Activated naive CD8-positive, alpha-beta T cell treated with anti-CD3 and anti-CD28 coated beads for 36 hours (primary cell): Measurements from ENCODE around the gene MAP3K12. TPM values are rescaled to one million over a fixed set of nuclear protein-coding genes. Genes with fewer than 3 reads are reported as not detected.
"Not testable (repeated sequence)": the region's sequence is repeated elsewhere in the genome, so short reads cannot be mapped to it uniquely, and the experiment has no call there.

ENCODE experiments used
- DNase-seq: peaks from one replicate; pipeline ENCODE4 v3.0.0; 2021
- H3K27ac Mint-ChIP-seq: one replicate; pipeline ENCODE4 v1.8.0; 2022; ENCODE audit warnings: mild to moderate bottlenecking, moderate library complexity, mixed read lengths
- H3K27me3 Mint-ChIP-seq: one replicate; pipeline ENCODE4 v1.8.0; 2022; ENCODE audit warnings: mild to moderate bottlenecking, mixed read lengths
- H3K36me3 Mint-ChIP-seq: one replicate; pipeline ENCODE4 v1.8.0; 2021; ENCODE audit warnings: mild to moderate bottlenecking, mixed read lengths
- H3K4me1 Mint-ChIP-seq: one replicate; pipeline ENCODE4 v1.8.0; 2021; ENCODE audit warnings: mixed read lengths
- H3K4me3 Mint-ChIP-seq: one replicate; pipeline ENCODE4 v1.8.0; 2022; ENCODE audit warnings: mild to moderate bottlenecking, moderate library complexity, mixed read lengths
- H3K9me3 Mint-ChIP-seq: one replicate; pipeline ENCODE4 v1.8.0; 2022; ENCODE audit warnings: mixed read lengths
- total RNA-seq, 2 experiments: library from RNA; stranded (reverse); gene quantifications; one replicate each; pipeline ENCODE4 v1.2.3, GENCODE V29; 2021

Gene MAP3K12, protein sequence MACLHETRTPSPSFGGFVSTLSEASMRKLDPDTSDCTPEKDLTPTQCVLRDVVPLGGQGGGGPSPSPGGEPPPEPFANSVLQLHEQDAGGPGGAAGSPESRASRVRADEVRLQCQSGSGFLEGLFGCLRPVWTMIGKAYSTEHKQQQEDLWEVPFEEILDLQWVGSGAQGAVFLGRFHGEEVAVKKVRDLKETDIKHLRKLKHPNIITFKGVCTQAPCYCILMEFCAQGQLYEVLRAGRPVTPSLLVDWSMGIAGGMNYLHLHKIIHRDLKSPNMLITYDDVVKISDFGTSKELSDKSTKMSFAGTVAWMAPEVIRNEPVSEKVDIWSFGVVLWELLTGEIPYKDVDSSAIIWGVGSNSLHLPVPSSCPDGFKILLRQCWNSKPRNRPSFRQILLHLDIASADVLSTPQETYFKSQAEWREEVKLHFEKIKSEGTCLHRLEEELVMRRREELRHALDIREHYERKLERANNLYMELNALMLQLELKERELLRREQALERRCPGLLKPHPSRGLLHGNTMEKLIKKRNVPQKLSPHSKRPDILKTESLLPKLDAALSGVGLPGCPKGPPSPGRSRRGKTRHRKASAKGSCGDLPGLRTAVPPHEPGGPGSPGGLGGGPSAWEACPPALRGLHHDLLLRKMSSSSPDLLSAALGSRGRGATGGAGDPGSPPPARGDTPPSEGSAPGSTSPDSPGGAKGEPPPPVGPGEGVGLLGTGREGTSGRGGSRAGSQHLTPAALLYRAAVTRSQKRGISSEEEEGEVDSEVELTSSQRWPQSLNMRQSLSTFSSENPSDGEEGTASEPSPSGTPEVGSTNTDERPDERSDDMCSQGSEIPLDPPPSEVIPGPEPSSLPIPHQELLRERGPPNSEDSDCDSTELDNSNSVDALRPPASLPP
- total RNA-seq, result 1 to 10 TPM; 8.4 to 8.7 TPM

DNA sequence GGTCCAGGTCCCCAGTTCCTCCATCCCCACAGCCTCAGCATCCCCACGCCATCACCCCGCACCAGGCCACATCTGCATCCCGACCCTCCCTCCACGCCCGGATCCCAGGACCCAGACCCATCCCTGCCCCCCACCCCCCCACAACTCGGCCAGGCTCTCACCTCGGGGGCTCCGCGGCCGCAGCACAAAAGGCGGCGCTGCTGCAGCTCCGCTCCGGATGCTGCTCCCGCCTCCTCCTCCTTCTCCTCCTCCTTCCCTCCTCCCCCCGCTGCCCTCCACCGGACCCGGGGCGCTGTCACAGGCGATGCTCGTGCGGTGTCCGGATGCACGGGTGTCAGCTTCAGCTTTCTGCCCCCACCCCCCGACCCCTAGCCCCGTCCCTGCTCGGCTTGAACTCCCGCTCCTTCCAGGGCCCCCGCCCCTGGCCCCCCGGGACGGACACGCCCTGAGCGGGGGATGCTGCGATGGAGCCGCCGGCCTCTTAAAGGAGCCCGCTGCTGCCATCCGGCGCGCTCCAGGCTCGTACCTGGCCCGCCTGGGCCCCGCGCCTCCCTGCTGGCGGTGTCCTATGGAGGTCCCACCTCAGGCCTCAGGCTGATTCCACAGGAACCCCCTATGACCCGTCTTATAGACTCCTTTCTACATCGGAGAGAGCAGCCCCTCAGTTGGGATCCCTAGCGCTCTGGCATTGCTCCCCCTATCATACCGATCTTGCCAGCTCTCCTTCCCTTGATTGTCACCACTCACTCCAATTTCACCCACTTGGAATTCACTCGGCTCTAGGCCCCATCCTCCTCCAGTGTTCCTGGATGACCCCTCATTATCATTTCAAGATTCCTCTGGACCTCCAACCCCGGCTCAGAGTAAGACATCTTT is at the start of gene MAP3K12:
TSS of gene MAP3K12 (minus strand) at position 193 of the 876 bp plus-strand sequence. CDS start 12,067 bp downstream, outside the sequence.
- Mint-ChIP-seq H3K4me3 (peak within 1 kb of the TSS; percentile 88), H3K36me3 (no peaks in the 10 kb centered on the region), H3K9me3 (no peaks in the 10 kb centered on the region), H3K4me1 (peaks cover 28% of the 10 kb centered on the region), H3K27me3 (no peaks in the 10 kb centered on the region), H3K27ac (peak within 1 kb of the TSS; percentile 93)
- peak; percentile 74 for DNase-seq

DNA sequence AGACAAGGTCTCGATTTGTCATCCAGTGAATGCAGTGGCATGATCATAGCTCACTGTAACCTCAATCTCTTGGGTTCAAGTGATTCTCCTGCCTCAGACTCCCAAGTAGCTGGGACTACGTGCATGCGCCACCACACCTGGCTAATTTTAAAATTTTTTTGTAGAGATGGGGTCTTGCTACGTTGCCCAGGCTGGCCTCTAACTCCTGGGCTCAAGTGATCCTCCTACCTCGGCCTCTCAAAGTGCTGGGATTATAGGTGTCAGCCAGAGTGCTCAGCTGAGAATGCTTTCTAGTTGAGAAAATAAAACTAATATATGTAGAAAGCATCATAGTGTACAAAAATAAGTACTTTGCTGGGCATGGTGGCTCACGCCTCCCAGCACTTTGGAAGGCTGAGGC is 49.1 kb upstream of the MAP3K12 start:
- H3K4me3 Mint-ChIP-seq, H3K27me3 Mint-ChIP-seq, H3K27ac Mint-ChIP-seq, H3K36me3 Mint-ChIP-seq, H3K9me3 Mint-ChIP-seq, DNase-seq: not testable (repeated sequence)
- peaks cover 22% of the 10 kb centered on the region for H3K4me1 Mint-ChIP-seq

DNA sequence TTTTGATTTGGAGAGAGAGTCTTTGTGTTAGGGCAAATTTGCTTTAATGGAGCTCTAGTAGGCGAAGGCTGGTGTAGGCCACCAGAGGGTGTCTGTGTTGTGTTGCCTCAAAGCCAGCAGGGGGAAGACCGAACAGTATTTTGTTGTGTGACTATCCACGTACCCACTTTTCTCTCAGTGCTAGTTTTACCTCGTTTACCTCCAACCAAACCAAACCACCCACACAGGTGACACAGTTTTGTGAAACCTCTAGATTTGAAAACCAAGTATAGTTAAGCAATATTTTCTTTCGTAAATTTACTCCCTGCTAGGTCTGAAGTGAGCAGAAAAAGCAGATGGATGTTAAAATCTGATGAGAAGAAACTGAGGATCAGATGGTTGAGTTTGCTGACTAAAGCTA is 44.3 kb upstream of the MAP3K12 start:
- Mint-ChIP-seq H3K4me3 (no peak overlapping the region), H3K4me1 (peaks cover 15% of the 10 kb centered on the region), H3K27ac (peak overlapping the region; percentile 59), H3K36me3 (peaks cover 10% of the 10 kb centered on the region), H3K9me3 (no peaks in the 10 kb centered on the region), H3K27me3 (no peaks in the 10 kb centered on the region)
- peak; percentile 49 for DNase-seq

DNA sequence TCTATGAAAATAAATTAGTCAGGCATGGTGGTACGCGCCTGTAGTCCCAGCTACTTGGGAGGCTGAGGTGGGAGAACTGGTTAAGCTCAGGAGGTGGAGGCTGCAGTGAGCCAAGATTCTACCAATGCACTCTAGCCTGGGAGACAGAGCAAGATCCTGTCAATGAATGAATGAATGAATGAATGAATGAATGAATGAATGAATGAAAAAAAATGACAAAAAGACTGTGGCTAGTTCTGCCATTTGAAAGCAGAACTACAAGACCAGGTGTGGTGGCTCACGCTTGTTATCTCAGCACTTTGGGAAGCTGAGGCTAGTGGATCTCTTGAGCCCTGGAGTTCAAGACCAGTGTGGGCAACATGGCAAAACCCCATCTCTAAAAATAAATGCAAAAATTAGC is 40.3 kb upstream of the MAP3K12 start:
- peaks cover 14% of the 10 kb centered on the region for H3K4me1 Mint-ChIP-seq
- H3K27me3 Mint-ChIP-seq, result no peaks in the 10 kb centered on the region
- H3K36me3 Mint-ChIP-seq, result peaks cover 9% of the 10 kb centered on the region
- H3K4me3 Mint-ChIP-seq, result no peak overlapping the region
- no peak for DNase-seq
- no peak overlapping the region for H3K27ac Mint-ChIP-seq
- H3K9me3 Mint-ChIP-seq, result no peaks in the 10 kb centered on the region

DNA sequence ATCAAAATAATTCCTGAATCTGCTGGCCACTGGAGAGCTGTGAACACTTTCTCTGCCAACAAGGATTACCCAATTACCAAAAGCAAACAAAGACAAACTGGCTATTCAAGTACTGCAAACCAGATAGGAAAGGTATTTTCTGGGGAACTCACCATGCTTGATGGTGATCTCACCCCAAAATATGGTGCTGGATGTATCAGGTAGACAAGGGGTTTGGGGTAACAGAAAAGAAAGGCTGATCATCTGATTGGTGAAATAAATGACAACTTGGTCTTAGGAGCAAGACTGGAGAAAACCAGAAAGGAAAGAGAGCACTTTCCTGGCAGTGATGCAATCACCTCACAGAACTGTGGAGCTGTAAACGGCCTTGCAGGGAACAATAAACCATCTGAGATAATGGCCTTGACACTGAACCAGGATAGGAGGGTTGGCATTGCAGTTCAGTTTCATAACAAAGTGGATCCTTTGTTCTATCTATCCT is 39.0 kb upstream of the MAP3K12 start:
- Mint-ChIP-seq H3K36me3 (peaks cover 9% of the 10 kb centered on the region), H3K27ac (no peak overlapping the region), H3K9me3 (no peaks in the 10 kb centered on the region), H3K4me1 (peaks cover 3% of the 10 kb centered on the region), H3K4me3 (no peak overlapping the region), H3K27me3 (no peaks in the 10 kb centered on the region)
- no peak for DNase-seq

DNA sequence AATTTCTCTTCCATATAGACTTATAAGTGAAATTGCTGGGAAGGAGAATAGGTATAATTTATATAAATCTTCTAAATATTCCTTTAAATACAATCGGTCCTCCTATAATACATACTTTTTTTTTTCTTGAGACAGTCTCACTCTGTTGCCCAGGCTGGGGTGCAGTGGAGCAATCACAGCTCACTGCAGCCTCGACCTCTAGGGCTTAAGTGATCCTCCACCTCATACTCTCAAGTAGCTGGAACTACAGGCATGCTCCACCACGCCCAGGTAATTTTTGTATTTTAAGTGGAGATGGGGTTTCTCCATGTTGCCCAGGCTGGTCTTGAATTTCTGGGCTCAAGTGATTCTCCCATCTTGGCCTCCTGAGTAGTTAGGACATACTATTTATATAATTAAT is 37.7 kb upstream of the MAP3K12 start:
- Mint-ChIP-seq H3K36me3 (peaks cover 16% of the 10 kb centered on the region), H3K4me3 (no peak overlapping the region), H3K27ac (no peak overlapping the region), H3K9me3 (no peaks in the 10 kb centered on the region), H3K4me1 (peaks cover 2% of the 10 kb centered on the region), H3K27me3 (no peaks in the 10 kb centered on the region)
- no peak for DNase-seq

DNA sequence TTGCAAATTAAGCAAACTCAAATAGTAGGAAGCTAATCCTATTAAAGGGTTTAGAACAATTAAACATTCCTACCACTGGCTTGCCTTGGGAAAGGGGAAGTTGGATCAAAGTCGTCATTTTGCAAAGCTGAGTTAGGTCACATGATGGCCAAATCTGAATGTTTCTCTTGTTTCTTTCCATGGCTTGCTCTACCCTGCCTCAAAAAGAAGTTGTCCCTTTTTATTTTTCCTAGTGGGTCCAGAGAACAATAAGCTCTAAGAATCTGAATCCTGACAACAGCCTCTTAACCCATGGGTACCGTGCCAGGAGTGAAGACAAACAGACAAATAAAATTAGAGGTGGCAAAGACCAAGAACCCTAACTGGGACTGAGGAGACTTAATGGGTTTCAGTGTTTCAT is 34.2 kb upstream of the MAP3K12 start:
- Mint-ChIP-seq H3K4me3 (no peak overlapping the region), H3K27ac (no peak overlapping the region), H3K36me3 (peaks cover 16% of the 10 kb centered on the region), H3K4me1 (peaks cover 2% of the 10 kb centered on the region), H3K27me3 (no peaks in the 10 kb centered on the region), H3K9me3 (no peaks in the 10 kb centered on the region)
- no peak for DNase-seq

DNA sequence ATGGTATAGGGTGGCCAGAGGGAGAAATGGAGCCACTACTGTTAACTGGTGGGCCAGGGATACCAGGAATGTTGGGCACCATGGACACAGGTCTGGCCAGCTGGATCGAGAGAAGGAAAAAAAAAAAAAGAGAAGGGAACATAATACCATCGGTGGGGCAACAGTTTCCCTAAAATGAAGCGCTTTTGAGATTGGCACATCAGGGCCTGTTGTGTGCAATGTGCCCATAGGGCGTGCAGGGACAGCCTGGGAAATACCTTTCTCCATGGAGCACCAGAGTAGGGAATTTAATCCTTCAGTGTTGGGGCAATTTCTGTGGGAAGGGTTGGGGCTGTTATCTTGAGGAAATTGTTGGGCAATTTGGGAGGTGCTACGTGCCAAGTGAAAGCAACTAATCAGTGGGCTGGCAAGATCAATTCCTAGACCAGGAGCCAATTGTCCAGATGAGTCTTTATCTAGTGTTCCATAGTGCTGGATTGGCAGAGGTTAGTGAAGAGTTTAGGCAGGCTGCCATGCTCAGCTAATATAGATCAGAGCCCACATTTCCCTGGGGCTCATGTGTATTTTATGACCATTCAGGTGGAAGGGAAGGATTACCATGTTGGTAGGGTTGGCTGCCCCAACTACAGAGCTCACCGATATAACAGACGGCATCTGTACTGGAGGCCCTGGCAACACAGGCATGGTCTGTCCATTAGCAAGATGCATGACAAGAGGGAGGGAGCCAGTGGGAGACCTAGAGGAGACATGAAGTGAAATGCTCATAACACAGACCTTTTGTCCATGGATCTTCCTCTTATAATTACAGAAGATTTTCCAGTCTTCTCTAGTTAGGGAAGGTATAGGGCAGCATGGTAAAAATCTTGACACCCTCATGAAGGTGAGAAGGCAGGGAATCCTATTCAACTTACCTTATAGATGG is 33.5 kb upstream of the MAP3K12 start:
- no peak for DNase-seq

DNA sequence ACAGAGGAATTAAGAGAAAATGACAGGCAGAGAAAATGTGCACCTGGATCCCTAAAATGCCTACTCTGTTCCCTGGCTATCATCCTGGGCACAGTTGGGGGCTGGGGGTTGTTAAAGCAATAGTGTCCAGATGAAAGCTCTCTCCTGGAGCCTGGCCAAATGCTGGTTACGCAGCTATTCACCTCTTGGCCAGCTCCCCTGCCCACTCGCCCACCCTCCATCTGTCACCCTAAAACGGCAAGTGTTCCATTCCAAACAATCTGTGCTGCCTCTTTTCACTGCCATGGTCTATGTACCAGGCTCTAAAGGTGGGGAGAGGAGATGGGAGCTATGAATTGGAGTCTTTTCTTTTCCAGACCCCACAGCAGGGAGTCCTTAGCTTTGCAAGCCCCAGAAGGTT is 32.8 kb upstream of the MAP3K12 start:
- DNase-seq, result no peak
- Mint-ChIP-seq H3K4me1 (no peaks in the 10 kb centered on the region), H3K36me3 (peaks cover 16% of the 10 kb centered on the region), H3K9me3 (no peaks in the 10 kb centered on the region), H3K27ac (no peak overlapping the region), H3K27me3 (no peaks in the 10 kb centered on the region), H3K4me3 (no peak overlapping the region)

More for the DNA sequence above, 33.5 kb upstream of the MAP3K12 start:
- no peaks in the 10 kb centered on the region for H3K4me1 Mint-ChIP-seq
- no peak overlapping the region for H3K27ac Mint-ChIP-seq
- no peaks in the 10 kb centered on the region for H3K27me3 Mint-ChIP-seq
- no peaks in the 10 kb centered on the region for H3K9me3 Mint-ChIP-seq
- H3K4me3 Mint-ChIP-seq, result no peak overlapping the region
- H3K36me3 Mint-ChIP-seq, result peaks cover 16% of the 10 kb centered on the region

DNA sequence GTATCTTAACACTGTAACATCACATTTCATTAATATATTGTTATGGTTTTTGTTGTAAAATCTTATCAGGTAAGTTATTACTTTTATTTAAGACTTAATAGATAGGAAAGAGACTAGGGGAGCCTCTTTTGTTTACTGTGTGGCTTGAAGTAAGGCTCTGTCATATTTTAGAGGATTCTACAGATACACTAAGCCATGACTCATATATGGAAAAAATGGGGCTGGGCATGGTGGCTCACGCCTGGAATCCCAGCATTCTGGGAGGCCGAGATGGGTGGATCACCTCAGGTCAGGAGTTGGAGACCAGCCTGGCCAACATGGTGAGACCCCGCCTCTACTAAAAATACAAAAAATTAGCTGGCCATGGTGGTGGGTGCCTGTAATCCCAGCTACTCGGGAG is 31.7 kb upstream of the MAP3K12 start:
- Mint-ChIP-seq H3K36me3 (peaks cover 16% of the 10 kb centered on the region), H3K9me3 (no peaks in the 10 kb centered on the region), H3K27me3 (no peaks in the 10 kb centered on the region), H3K4me1 (no peaks in the 10 kb centered on the region), H3K4me3 (no peak overlapping the region), H3K27ac (no peak overlapping the region)
- no peak for DNase-seq

DNA sequence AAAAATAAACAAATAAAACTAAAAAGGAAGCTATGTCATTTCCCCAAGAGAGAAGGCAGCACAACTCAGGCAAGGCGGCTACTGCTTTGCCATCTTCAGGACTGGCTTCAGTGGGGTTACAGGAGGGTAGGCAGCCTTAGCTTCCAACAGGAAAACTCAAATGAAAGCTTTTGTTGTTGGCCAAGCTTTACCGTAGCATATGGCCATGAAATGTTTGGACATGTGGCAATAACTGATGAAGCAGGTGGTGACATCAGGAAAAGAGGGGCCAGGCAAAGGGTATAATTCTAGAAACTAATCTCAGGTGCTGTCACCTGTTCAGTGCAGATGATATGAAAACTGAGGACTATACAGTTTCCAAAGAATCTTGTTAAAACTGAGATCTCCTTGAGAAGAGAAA is 30.8 kb upstream of the MAP3K12 start:
- Mint-ChIP-seq H3K36me3 (peaks cover 14% of the 10 kb centered on the region), H3K4me3 (no peak overlapping the region)

DNA sequence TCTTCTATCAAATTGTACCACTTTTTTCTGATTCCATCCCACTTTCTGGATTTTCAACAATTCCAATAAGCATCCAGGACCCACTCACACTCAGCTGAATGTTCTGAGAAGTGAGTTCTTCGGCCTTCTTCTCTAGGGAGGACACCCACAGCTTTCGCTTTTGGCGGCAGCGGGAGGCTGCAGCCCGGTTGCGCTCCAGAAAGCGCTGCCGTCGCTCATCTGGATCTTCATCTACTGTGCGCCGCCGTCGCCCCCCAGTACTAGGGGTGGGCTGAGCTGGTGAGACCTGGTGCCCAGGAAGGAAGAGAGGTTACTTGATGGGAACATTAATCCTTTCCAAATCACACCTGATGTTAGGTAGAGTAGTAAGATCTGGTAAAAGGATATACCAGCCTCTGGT is 25.2 kb upstream of the MAP3K12 start:
- no peak overlapping the region for H3K27ac Mint-ChIP-seq

More for the DNA sequence above, 30.8 kb upstream of the MAP3K12 start:
- DNase-seq, result no peak
- Mint-ChIP-seq H3K27me3 (no peaks in the 10 kb centered on the region), H3K9me3 (no peaks in the 10 kb centered on the region), H3K27ac (no peak overlapping the region), H3K4me1 (no peaks in the 10 kb centered on the region)

DNA sequence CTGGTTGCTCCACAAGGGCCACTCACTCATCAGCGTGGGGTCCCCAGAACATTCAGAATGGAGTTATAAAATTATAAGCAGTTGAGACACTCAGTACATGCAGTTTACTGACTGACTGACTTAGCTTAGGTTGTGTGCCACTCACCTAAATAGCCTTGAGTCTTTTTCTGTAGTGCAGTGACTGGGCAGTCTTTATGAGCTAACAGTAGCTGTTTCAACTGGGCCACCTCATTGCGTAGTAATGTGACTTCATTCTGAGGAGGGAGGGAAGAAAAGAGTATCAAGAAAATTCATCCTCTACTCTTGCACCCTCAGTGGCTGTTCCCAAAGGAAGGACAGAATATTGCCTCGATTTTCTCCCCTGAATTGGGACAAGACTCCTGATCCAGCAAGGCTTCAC is 23.9 kb upstream of the MAP3K12 start:
- peaks cover 4% of the 10 kb centered on the region for H3K36me3 Mint-ChIP-seq
- H3K27ac Mint-ChIP-seq, result no peak overlapping the region
- DNase-seq, result no peak
- no peaks in the 10 kb centered on the region for H3K4me1 Mint-ChIP-seq
- no peak overlapping the region for H3K4me3 Mint-ChIP-seq
- H3K9me3 Mint-ChIP-seq, result no peaks in the 10 kb centered on the region
- no peaks in the 10 kb centered on the region for H3K27me3 Mint-ChIP-seq

More for the DNA sequence above, 25.2 kb upstream of the MAP3K12 start:
- Mint-ChIP-seq H3K4me1 (no peaks in the 10 kb centered on the region), H3K27me3 (no peaks in the 10 kb centered on the region), H3K9me3 (no peaks in the 10 kb centered on the region), H3K4me3 (no peak overlapping the region), H3K36me3 (peaks cover 6% of the 10 kb centered on the region)
- DNase-seq, result no peak

DNA sequence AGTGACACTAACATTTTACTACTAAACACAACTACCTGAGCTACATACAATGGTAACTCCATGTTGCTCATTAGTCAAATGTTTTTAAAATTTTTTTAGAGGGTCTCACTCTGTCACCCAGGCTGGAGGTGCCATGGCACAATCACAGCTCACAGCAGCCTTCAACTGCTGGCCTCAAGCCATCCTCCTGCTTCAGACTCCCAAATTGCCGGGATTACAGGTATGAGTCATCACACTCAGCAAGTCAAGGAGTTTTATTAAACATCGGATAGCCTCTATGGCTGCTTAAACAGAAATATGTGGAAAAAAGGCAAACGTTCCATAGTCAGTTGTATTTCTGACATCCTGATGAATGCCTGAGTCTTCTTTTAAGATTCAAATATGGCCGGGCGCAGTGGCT is 19.1 kb upstream of the MAP3K12 start:
- no peak for DNase-seq
- Mint-ChIP-seq H3K36me3 (peaks cover 6% of the 10 kb centered on the region), H3K4me1 (no peaks in the 10 kb centered on the region), H3K27me3 (no peaks in the 10 kb centered on the region), H3K9me3 (no peaks in the 10 kb centered on the region), H3K27ac (no peak overlapping the region), H3K4me3 (no peak overlapping the region)
